Measurements from ENCODE around the gene UBL5.

- TF ChIP-seq POLR2AphosphoS2 (conservative IDR thresholded peaks at IDR 0.05; ENCODE audit: low read length) (no peak), MAFK (IDR thresholded peaks at IDR 0.05; ENCODE audit: partially characterized antibody) (no peak), MAX (IDR thresholded peaks at IDR 0.05) (no peak), CTCF (IDR thresholded peaks at IDR 0.05) (no peak), JUN (IDR thresholded peaks at IDR 0.05) (no peak), ELK1 (IDR thresholded peaks at IDR 0.05; ENCODE audit: low read depth, low read length) (no peak), USF2 (IDR thresholded peaks at IDR 0.05) (no peak), RAD21 (conservative IDR thresholded peaks at IDR 0.05 in 1 of 2, IDR thresholded peaks at IDR 0.05 in 1 of 2) (no peak)
Measured at GRCh38 chr19:9857920-9858746, 30.4 kb downstream of the UBL5 start.
